HepG2 (cell line): ENCODE data around the gene CREM. TPM values are rescaled to one million over a fixed set of nuclear protein-coding genes. Genes with fewer than 3 reads are reported as not detected.

Experiments used
- ATAC-seq: fragments of 200-7000 bp; cut with Tn5 transposase; 3 replicates; pipeline ENCODE4 v1.9.1; 2020; ENCODE audit warnings: mild to moderate bottlenecking, moderate library complexity
- BruUV-seq: library from RNA; stranded (reverse); fragments of 400-500 nt; replicated peaks from 2 replicates; lab custom pipeline; 2021; lab: Mats Ljungman, UMichigan
- CTCF ChIA-PET: fragments of 300-600 bp; formaldehyde crosslinking; extraction: SDS; loops from one replicate; lab custom pipeline; 2021; ENCODE audit warnings: low total read pairs, inconsistent platforms, low intra/inter-chr PET ratio; lab: Yijun Ruan, JAX
- POLR2A ChIA-PET: fragments of 350-600 bp; sonication (Branson Sonifier 250); formaldehyde crosslinking; loops from one replicate; lab custom pipeline; 2020; ENCODE audit warnings: antibody characterized with exemption, inconsistent platforms; lab: Yijun Ruan, JAX
- DNase-seq: peaks from one replicate; pipeline ENCODE4 v3.0.0-alpha.2; 2015; ENCODE audit warnings: low spot score
- FAIRE-seq: peaks from 3 replicates; lab custom pipeline; 2011; peaks lifted over from hg19 to GRCh38; lab: Jason Lieb, UNC
- H2AFZ ChIP-seq: one replicate; pipeline ENCODE4 v1.6.1; 2011; ENCODE audit warnings: low read length, inconsistent platforms
- H3K27ac ChIP-seq: fragments of 300-600 bp; 3 replicates; pipeline ENCODE4 v1.8.0; 2011; ENCODE audit warnings: mixed run types, mild to moderate bottlenecking, mixed read lengths, low read length, inconsistent platforms; ENCODE audit not compliant: insufficient read depth; ENCODE audit errors: extremely low read length
- H3K27me3 ChIP-seq, 2 experiments: fragments of 200-600 bp in 1 of 2; 2 replicates in 1 of 2; 3 replicates in 1 of 2; pipeline versions ENCODE4 v1.6.0 to v1.8.0; 2011; ENCODE audit warnings: low read length in 2 of 2, mild to moderate bottlenecking in 2 of 2, moderate library complexity in 2 of 2, inconsistent platforms in 1 of 2; ENCODE audit not compliant: insufficient read depth in 2 of 2, control insufficient read depth in 1 of 2
- H3K36me3 ChIP-seq, 2 experiments: fragments of 200-600 bp in 1 of 2; replicated peaks in 1 of 2; 2 replicates in 1 of 2; 3 replicates in 1 of 2; pipeline versions ENCODE4 v1.5.1 to v1.8.0; 2011; ENCODE audit warnings: low read length in 2 of 2, inconsistent platforms in 1 of 2; ENCODE audit not compliant: insufficient read depth in 2 of 2, control insufficient read depth in 1 of 2
- H3K4me1 ChIP-seq: 2 replicates; pipeline ENCODE4 v1.5.1; 2012; ENCODE audit warnings: low read length, inconsistent platforms; ENCODE audit not compliant: insufficient read depth
- H3K4me2 ChIP-seq: 2 replicates; pipeline ENCODE4 v1.6.0; 2011; ENCODE audit warnings: low read depth, low read length, inconsistent platforms
- H3K4me3 ChIP-seq, 3 experiments: fragments of 200-600 bp in 1 of 3; sonication (generic), shearing (Covaris generic) in 1 of 3; replicated peaks in 1 of 3; 2 replicates each; pipeline ENCODE4 v1.5.1; 2011 to 2016; ENCODE audit warnings: low read length in 3 of 3, inconsistent platforms in 2 of 3, low read depth in 2 of 3, mild to moderate bottlenecking in 2 of 3, control low read depth in 1 of 3, mixed read lengths in 1 of 3; ENCODE audit not compliant: insufficient read depth in 1 of 3
- H3K79me2 ChIP-seq: one replicate; pipeline ENCODE4 v1.6.1; 2011; ENCODE audit warnings: low read length, inconsistent platforms; ENCODE audit not compliant: insufficient read depth
- H3K9ac ChIP-seq: 2 replicates; pipeline ENCODE4 v1.6.0; 2011; ENCODE audit warnings: mild to moderate bottlenecking, low read depth, low read length, inconsistent platforms; ENCODE audit not compliant: insufficient read depth
- H3K9me3 ChIP-seq: 2 replicates; pipeline ENCODE4 v1.5.1; 2012; ENCODE audit warnings: mild to moderate bottlenecking, low read length
- H4K20me1 ChIP-seq: 2 replicates; pipeline ENCODE4 v1.6.0; 2011; ENCODE audit warnings: inconsistent platforms, mild to moderate bottlenecking, low read length, moderate library complexity; ENCODE audit not compliant: insufficient read depth
- CTCF ChIP-seq: sonication (generic); formaldehyde crosslinking; IDR thresholded peaks from 2 replicates; pipeline ENCODE4 v1.5.0; 2020; ENCODE audit warnings: mild to moderate bottlenecking, missing genetic modification reagents, moderate library complexity
- HMGXB3 ChIP-seq: sonication (generic); formaldehyde crosslinking; IDR thresholded peaks from 2 replicates; pipeline ENCODE4 v1.4.0; 2020; ENCODE audit warnings: missing genetic modification reagents, borderline replicate concordance
- HMGXB4 ChIP-seq, 2 experiments: sonication (generic) in 1 of 2; formaldehyde crosslinking in 1 of 2; IDR thresholded peaks; 2 replicates each; pipeline versions ENCODE4 v1.4.0 to v1.6.1; 2018 to 2020; ENCODE audit warnings: missing genetic modification reagents in 2 of 2, borderline replicate concordance in 1 of 2, low read depth in 1 of 2, mild to moderate bottlenecking in 1 of 2, missing biosample characterization in 1 of 2
- KAT8 ChIP-seq: IDR thresholded peaks from 2 replicates; pipeline ENCODE4 v1.6.1; 2016; ENCODE audit warnings: missing genetic modification reagents, missing compliant biosample characterization
- NR2C2 ChIP-seq: sonication (generic); formaldehyde crosslinking; IDR thresholded peaks from 2 replicates; pipeline ENCODE4 v1.4.0; 2020; ENCODE audit warnings: missing genetic modification reagents, mild to moderate bottlenecking, moderate library complexity, borderline replicate concordance
- RAD51 ChIP-seq: fragments of 450-650 bp; IDR thresholded peaks from 2 replicates; pipeline ENCODE4 v1.6.1; 2016; ENCODE audit warnings: borderline replicate concordance
- RBAK ChIP-seq: sonication (generic); formaldehyde crosslinking; IDR thresholded peaks from 2 replicates; pipeline ENCODE4 v1.5.1; 2020; ENCODE audit warnings: mild to moderate bottlenecking, missing genetic modification reagents
- SMC3 ChIP-seq: IDR thresholded peaks from 2 replicates; pipeline ENCODE4 v1.6.1; 2011; ENCODE audit warnings: low read length, improper control_type of control experiment
- SRF ChIP-seq: IDR thresholded peaks from 2 replicates; pipeline ENCODE4 v1.6.1; 2011; ENCODE audit warnings: mild to moderate bottlenecking, low read depth, low read length, moderate library complexity
- STAG1 ChIP-seq: sonication (generic); formaldehyde crosslinking; IDR thresholded peaks from 2 replicates; pipeline ENCODE4 v1.4.0; 2020; ENCODE audit warnings: missing genetic modification reagents
- ZNF800 ChIP-seq: sonication (generic); formaldehyde crosslinking; IDR thresholded peaks from 2 replicates; pipeline ENCODE4 v1.4.0; 2020; ENCODE audit warnings: missing genetic modification reagents
- WGBS: methylation state at CpG from one replicate; pipeline ENCODE4 v1.1.6; 2017; ENCODE audit warnings: low lambda C conversion rate; 5-methylcytosine and 5-hydroxymethylcytosine counted together
- in situ Hi-C: cut with HindIII; loops from 2 replicates; pipeline ENCODE4 v1.10.0; 2017; ENCODE audit warnings: low pct_unique_long_range_greater_than_20kb; ENCODE audit not compliant: extremely low pct_ligation_motif_present
- intact Hi-C: fragments of 100-400 bp; cut with micrococcal nuclease; formaldehyde crosslinking; loops from one replicate; pipeline ENCODE4 v1.10.0; 2022; ENCODE audit not compliant: unreplicated experiment
- polyA plus RNA-seq, 8 experiments: library from polyadenylated mRNA; depleted of rRNA in 3 of 8; stranded (reverse) in 7 of 8; unstranded in 1 of 8; fragments of >200 nt; fragmentation: Illumina TruSeq in 4 of 8; extraction: Trizol in 4 of 8; gene quantifications; 2 replicates each; pipeline versions ENCODE4 v1.2.1 to v1.2.3, GENCODE V29; 2011 to 2016; ENCODE audit warnings: low read depth in 4 of 8, missing spikeins in 1 of 8, mixed read lengths in 1 of 8; ENCODE audit not compliant: insufficient read depth in 1 of 8
- total RNA-seq, 5 experiments: library from RNA; depleted of rRNA; stranded (reverse); fragments of >200 nt; fragmentation: Illumina TruSeq; extraction: Trizol; gene quantifications; 2 replicates each; pipeline ENCODE4 v1.2.3, GENCODE V29; 2016; ENCODE audit warnings: low read depth in 1 of 5

The CREM gene
- total and polyA plus RNA-seq, 2 of the 13 experiments (the other 11 are each of a cell fraction or from before 2014, with no cell fraction given), result 21.3 to 25.4 TPM

GRCh38 chr10:35236739-35237138 lies 110.1 kb downstream of the CREM start:
- POLR2A ChIA-PET, result no interaction called here
- FAIRE-seq (peak; percentile 8), ATAC-seq (peak; percentile 77), DNase-seq (peak; percentile 25)
- peak overlapping the region; percentile 76 for H3K4me2 ChIP-seq
- H3K36me3 ChIP-seq, result no peaks in the 10 kb centered on the region
- peak overlapping the region; percentile 49; the same call in 1 of the 2 replicates for H3K9ac ChIP-seq
- H3K79me2 ChIP-seq, result no peaks in the 10 kb centered on the region
- in situ Hi-C loops (loop anchor here (10.0 kb wide), 1 partner anchor 1648 kb away; no protein-coding TSS in a partner anchor), intact Hi-C loops (loop anchor here (10.0 kb wide), 1 partner anchor 98 kb away; the partner anchor contains the start of gene CCNY)
- no peaks in the 10 kb centered on the region for H3K9me3 ChIP-seq
- BruUV-seq, result no TSS peak
- no peak overlapping the region for H3K27ac ChIP-seq
- 0% methylated on average over 3 of the region's 3 CpGs for WGBS
- no peaks in the 10 kb centered on the region for H4K20me1 ChIP-seq
- peak overlapping the region; percentile 97 for H2AFZ ChIP-seq
- TF ChIP-seq RBAK, result no peak
- 0 out of 2 replicates have a peak, but pooled peaks have one; percentile 14 for TF ChIP-seq ZNF800 (CRISPR knock-in tag)
- TF ChIP-seq STAG1 (CRISPR knock-in tag), result peak; percentile 76
- TF ChIP-seq HMGXB4 (CRISPR knock-in tag; IDR thresholded peaks at IDR 0.05; ENCODE audit: borderline replicate concordance in 1 of 2, low read depth in 1 of 2), result 0 out of 4 replicates have a peak, but pooled peaks of 1 of the 2 experiments have one; percentile 49
- TF ChIP-seq SRF, result 0 out of 2 replicates have a peak, but pooled peaks have one; percentile 29
- peak; percentile 3; the same call in 1 of the 2 replicates for TF ChIP-seq NR2C2 (CRISPR knock-in tag)
- TF ChIP-seq KAT8 (CRISPR knock-in tag), result peak; percentile 42; the same call in 1 of the 2 replicates
- TF ChIP-seq HMGXB3 (CRISPR knock-in tag), result no peak
- peak; percentile 67 for TF ChIP-seq CTCF (CRISPR knock-in tag)
- TF ChIP-seq RAD51, result no peak
- peak; percentile 37; the same call in 1 of the 2 replicates for TF ChIP-seq SMC3
- CTCF ChIA-PET, result interaction anchor here (1.3 kb wide), 1 partner anchor 243 kb away, joined by 3 read pairs; no protein-coding TSS in a partner anchor
- H3K4me3 ChIP-seq, result peak overlapping the region; percentile 45 to 61 (median 49)
- no peaks in the 10 kb centered on the region; a peak in 1 of 5 replicates for H3K27me3 ChIP-seq
- H3K4me1 ChIP-seq, result peaks cover 53% of the 10 kb centered on the region
